HG03175 (cell line): ENCODE measurements around the gene ELP5.

ENCODE experiments used
- ATAC-seq: cut with Tn5 transposase; IDR thresholded peaks from one replicate; pipeline ENCODE4 v1.9.1; 2021; ENCODE audit warnings: mild to moderate bottlenecking, moderate library complexity; ENCODE audit not compliant: unreplicated experiment

ELP5 gene, protein sequence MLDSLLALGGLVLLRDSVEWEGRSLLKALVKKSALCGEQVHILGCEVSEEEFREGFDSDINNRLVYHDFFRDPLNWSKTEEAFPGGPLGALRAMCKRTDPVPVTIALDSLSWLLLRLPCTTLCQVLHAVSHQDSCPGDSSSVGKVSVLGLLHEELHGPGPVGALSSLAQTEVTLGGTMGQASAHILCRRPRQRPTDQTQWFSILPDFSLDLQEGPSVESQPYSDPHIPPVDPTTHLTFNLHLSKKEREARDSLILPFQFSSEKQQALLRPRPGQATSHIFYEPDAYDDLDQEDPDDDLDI

DNA sequence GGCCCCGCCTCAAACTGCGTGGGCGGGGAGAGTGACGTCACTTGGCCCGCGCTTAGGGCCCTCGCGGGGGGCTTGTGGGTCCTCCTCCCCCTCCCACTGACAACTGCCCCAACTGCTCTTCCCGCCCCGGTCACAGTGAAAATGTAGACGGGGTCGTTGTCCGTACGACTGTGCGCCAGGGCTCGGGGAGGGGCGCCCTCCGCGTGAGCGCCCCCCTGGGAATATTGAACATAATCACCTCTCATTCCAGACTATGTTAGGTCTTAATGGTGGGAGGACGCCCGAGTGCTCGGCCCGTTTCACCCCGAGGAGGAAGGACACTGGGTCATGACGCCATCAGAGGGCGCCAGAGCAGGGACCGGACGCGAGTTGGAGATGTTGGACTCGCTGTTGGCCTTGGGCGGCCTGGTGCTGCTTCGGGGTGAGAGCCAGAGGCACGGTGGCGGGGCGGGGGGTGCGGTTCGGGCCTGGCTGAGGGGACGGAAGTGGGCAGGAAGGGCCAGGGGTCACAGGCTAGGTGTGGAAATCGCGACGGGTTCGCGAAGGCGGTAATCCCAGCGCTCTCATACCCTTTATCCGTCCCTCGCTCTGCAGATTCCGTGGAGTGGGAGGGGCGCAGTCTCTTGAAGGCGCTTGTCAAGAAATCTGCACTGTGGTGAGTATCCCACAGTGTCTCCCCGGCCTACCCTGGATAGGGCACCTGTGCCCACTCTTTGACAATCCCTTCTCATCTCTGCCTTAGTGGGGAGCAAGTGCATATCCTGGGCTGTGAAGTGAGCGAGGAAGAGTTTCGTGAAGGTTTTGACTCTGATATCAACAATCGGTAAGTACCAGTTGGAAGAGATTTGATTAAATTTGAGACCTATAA lies at the start of gene ELP5:
ELP5 (plus strand) TSS at position 40 of the 868 bp plus-strand sequence; CDS start at position 376, 336 bp downstream.
- ATAC-seq, result peak; percentile 58

DNA sequence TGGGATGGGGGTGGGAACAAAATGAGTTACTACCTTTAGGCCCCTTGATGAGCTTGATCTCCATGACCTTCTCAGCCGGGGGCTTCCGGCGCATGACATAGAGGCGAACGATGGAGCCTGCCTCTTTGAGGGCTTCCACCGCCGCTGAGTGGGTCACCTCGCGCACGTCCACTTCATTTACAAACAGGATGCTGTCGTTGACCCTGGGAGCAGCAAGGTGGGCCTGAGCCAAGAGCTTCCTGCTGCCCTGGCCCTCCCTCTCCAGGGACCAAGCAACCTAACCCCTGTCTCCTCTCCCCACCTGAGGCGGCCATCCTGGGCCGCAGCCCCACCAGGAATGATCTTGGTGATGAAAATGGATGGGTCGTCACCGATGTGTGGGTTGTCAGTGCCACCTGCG lies 48.6 kb upstream of the ELP5 start:
- no peak for ATAC-seq

DNA sequence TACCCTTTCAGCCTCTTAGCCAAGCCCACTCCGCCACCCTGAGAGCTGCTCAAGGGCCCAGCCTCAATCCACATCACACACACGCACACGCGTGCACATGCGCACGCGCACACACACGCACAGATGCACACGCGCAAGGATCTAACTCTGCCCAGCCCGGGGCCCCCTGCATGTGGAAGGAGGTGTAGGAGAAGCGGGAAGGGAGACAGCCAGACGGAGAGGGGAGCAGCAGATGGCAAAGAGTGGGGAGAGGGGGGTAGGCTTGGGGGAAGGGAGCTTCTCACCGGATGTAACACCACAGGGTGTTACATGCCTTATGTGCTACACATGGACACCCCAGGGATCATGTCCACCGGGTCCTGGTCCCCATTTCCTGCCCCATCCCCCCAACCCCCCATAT lies 47.7 kb upstream of the ELP5 start:
- ATAC-seq, result no peak

DNA sequence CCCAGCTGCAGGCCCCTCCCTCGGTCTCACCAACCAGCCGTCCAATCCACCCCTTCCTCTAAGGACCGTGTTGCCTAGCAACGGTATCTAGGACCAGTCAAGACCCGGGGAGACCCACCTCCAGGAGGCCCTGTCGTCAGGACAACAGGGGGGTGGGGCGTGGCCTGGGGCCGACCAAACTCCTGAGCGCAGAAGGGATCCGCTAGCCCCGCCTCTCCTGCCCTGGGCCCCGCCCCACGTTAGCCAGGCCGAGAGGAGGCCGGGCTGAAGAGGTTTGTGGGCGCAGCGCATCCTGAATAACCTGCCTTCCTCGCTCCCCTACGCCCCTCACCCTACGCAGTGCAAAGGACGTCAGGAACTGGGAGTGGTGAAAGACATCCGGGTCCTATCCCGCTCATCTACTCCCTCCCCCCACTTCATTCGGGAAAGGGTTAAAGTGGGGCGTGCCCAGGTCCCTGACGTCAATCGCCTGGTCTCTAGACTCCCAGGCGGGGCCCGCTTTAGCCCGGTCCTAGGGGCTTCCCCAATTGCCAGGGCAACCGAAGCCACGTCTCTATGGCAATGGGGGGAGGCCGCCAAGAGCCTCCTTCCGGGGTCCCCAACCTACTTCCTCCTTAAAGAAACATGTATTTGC lies 47.1 kb upstream of the ELP5 start:
- ATAC-seq, result peak; percentile 82

DNA sequence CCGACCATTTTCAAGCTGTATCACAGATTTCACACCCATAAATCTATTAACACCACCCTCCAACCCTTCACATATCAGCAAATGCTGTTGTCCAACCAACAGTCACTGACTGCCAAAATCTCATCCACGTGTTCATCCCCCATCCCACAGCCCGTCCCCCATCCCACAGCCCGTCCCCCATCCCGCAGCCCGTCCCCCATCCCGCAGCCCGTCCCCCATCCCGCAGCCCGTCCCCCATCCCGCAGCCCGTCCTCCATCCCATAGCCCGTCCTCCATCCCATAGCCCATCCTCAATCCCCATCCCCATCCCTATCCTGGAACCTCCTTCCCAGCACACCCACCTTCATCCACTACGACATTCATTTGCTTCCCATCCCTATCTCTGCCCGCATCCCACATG lies 46.5 kb upstream of the ELP5 start:
- ATAC-seq, result no peak

DNA sequence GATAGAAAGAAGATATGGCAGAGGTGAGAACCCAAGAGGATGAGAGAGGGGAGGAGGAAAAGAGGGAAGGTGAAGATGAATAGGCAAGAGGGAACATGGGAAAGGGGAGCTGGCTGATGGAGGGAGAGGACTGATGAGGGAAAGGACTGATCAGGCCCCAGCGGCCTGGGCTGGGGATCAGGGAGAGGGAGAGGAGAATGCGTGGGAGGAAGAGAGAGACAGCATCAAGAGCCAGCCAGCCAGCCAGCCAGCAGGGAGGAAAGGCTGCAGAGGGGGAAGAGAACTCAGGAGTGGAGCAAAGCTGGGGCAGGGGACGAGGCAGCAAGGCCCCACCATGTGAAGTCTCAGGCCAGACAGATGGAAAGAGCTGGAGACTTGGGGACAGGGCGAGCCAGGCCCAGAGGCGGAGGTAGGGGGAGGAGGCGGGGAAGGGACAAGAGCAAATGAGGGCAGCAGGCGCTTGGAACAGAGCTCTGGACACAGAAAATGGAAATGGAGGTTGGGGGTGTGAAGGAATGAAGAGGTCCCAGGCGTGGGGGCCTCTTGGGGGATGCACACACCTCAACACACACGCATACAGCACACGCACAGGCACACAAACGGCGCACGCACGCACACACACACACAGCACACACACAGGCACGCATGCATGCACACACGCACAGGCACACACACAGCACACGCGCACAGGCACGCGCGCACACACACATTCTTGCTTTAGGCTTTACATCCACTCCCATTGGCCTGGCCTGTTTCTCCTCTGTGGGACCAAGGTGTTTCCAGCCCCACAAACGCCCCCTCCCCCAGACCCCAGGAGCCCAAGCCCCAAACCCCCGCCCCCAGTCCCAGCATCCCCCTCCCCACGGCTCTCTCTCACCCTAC lies 44.7 kb upstream of the ELP5 start:
- no peak for ATAC-seq

DNA sequence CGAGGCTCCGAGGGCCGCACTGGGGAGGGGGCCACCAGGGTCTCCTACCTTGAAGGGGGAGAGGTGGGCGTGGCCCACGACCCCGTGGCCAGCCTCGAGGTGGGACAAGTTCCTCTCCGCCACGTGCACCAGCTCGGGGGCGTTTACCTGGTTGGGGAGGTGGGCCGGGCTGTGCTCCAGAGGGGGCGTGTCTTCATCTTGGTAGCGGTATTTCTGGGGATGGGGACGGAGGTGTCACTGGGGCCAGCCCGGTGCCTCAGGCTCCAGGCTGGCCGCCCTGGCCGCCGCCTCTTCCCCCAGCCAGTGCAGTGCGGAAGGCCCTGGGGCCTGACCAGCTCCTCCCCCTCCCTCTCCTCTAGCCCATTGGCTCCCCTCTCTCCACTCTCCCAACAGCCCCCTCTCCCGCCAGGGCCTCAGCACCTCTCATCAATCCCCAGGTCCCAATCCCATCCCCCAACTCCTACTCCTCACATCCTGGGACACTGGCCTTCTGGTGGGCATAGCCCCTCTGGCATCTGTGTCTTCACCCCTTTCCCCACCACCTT lies 43.9 kb upstream of the ELP5 start:
- ATAC-seq, result no peak

DNA sequence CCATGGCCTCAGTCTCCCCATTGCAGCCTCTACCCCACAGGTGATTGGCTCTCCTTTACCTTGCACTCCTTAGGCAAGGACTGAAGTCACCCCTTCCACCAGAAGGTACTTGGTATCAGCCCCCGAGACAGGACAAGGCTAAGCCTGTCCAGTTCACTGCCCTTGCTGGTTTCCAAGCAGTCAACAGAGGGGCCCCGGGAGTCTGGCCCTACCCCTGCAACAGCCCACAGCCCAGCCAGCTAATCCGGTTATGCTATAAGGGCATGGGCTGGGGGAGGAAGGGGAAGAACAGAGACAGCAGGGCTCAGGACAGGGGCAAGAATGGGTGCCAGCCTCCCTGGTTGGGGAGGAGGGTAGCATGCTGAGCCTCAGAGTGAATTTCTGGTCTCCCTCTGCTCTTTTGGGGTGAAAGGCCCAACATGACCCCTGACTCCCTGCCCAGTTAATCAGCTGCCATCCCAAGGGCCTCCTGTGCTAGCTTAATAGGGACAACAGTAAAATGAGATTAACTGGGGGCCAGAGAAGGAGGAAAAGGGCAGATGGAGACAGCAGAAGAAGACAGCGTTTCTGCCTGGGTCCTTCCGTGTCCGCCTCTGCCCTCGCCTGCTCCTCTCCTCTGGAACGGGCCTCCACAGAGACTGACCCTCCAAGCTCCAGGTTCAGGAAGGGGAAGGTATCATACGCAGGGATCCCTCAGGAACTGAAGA lies 43.1 kb upstream of the ELP5 start:
- no peak for ATAC-seq

DNA sequence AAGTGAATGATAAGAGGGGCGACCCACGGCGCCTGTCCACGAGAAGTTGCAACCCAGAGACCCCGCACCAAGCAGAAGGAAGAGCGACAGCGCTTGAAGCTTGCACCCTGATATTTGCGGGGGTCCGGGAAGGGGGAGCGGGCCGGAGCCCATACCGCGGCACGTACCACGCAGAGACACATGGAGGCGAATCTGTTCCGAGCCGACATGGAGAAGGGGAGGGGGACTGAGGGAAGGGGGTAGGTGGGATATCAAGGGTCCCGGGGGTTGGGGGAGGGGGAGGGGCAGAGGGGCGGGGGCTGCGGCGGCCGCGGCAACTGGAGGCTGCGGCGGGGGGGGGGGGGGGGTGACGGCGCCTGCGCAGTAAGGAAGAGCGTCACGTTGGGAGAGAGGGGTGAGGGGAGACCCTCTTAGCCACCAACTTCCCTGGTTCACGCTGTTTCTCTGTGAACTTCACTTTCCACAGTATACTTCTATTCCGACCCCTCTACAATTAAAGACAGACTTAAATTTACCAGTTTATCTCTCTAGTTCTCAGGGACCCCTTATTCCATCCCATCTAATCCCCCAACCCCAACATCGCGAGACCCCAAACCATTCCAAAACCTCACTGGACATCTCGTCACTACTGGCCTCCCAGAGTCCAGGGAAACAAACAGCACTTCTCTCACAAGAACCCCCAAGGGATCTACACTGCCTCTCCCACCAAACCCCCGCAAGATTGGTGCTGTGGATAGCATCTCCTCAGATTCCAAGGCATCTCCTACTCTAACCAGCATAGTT lies 40.3 kb upstream of the ELP5 start:
- no peak for ATAC-seq

DNA sequence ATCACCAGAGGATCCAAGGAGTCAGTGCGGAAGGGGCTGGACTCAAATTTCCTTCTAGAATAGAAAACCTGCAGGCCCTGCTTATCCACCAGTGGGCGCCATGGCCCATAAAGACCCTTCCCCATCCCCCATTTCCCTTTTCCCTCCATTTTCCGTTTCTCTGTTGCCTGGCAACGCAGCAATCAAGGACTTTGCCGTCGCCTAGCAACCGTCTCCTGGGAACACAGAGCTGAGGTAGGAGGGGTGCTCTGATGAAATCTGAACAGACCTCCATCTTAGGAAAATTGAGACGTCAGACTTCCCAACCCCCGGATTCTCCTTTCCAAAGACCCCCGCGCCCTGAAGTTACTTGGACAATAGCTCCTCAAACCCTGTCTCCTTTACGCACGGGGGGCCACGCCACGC lies 38.1 kb upstream of the ELP5 start:
- no peak for ATAC-seq

DNA sequence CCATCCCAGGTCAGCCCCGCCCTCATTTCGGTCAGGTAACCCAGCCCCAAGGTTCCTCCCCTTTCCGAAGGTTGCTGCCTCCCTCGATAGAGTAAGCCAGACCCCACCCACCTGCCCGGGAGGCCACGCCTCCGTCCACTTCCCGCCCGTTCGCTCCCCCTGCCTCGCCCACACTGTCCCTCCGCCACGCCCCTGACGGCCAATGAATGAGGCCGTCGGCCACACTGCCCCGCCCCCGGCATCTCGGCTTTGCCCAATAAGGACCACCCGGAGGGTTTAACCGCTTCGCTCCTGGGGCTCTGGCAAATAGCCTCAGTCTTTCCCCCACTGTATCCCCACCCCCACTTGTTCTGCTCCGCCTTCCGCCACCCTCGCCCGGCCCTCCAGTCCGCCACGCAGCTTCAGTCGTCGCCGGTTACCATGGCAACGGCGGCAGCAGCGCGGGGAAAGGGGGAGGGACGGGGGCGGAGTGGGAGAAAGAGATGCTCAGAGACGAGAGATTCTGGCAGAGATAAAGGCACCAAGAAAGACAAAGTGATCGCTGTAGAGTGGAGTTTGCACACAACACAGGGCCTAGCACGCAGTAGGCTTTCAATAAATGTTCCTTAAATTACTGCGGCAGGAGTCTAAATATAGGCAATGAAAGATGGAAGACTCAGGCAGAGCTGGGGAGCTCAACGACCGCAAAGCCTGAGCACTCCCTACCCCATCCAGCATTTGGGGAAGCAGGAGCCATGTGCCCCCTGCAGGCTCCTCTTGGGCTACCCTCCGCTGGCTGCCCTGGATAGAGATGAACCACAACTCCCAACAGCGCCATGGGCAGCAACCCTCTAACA lies 37.5 kb upstream of the ELP5 start:
- peak; percentile 76 for ATAC-seq

DNA sequence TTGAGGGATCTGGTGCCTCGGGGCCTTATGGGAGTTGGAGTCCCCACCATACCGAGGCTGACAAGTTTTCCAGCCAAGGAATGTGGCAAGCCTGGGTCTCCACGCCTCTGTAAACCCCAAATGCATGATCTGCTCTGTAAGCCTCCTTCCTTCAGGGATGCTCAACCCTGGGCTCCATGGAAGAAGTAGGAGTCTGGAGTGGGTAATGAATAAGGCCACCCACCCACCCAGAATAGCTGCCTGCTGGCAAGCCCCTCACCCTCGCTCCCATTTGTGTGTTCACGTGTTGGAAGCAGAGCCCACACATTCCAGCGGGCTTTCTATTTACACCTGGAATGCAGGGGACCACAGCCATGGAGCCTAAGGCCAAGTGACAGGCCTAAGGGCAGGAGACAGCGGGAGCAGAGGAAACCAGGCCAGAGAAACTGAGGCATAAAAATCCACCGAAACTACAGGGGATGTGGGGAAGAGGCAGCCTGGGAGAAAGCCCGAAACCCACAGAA lies 36.8 kb upstream of the ELP5 start:
- ATAC-seq, result no peak

DNA sequence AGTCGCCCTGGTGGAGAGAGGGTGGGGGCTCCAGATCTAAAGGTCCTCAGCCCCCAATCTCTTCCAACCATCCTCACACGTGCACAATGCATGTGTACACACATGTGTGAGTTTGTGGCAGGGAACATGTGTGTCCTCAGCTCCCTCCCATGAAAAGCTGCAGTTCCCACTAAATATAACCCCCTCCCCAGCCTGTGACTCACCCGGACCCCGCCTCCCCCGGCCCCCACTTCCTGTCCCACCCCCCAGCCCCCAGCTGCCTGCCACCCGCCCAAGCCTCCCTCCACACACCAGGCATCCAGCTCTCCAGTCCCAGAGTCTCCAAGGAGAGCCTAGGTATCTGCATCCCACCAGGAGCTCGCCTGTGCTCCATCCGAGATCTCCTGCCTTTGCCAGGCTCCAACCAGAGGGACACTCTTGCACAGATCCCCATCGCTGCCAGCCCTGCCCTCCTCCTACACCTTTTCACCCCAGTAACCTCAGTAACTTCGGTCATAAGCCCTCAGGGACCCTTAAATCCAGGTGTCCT lies 36.3 kb upstream of the ELP5 start:
- ATAC-seq, result no peak

DNA sequence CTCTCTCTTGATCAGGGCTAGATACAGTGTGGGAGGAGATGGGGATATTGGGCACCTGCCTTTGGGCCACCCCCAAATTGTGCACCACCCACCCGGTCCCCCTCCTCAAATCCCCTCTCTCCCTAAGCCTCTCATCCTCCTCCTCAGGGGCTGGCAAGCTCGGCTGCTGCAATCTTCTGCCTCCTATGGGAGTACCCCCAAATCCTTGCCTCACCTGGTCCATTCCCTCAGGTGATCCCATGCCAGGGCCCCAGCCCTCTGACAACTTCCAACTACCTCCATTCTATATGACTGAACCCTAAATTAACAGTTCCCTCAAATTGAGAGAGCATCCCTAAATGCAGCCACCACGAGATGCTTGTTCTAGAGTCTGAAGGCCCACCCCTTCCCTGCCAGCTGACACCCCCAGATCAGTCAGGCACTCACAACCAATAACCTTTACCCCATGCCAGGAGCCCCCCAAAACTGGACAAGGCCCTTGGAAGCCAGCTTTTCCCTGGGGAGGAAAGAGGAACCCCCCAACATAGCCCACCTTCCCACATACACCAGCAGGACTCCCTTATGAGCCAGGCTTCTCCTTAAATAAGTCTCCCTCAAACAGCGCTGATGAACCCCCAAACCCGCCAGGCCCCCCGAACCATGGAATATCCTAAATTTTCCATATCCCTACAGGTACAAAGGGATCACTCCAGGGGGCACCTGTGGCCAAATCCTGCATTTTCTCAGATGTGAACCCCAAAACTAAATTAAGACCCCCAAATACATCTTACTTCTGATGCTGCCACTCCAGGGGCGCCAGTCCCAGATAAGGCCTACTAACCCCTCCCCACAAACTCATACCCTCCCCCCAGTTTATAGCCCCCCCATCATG lies 35.5 kb upstream of the ELP5 start:
- no peak for ATAC-seq

DNA sequence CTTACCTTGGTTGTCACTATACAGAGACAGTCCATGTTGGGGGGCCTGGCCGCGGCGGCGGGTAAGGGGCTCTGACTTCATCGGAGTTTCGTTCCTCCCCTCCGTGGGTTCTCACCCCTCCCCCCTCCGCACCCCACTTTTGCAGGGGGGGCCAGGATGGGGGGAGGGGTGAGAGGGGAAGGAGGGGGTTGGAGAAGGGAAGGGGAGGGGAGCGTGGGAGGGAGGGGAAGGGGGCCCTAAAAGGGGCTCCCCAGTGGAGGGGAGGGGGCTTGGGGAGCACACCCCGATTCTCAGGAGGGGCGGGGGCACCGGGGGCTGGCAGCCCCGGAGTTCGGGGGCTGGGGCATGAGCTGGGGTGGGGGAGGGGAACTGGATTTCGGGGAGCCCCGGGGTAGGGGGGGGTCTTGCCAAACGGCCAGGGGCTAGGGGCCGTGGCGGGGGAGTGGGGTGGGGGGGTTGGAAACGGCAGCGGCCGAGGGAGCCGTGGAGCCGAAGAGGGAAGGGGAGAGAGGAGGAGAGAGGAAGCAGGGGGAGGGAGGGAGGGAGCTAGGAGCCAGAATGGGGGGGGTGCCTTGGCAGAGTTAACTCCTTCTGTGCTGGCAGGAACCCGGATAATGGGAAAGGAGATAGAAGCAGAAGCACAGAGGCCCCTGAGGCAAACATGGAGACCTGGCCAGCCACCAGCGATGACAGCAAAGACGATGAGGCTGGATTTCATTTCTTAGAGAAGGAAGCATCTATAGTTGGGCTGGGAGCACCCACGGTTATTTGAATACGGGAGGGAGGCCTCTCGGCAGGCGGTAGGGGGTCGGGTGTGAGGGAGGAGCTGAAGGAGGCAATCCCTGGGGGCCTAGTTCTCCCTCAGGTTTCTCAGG lies 34.7 kb upstream of the ELP5 start:
- ATAC-seq, result no peak

DNA sequence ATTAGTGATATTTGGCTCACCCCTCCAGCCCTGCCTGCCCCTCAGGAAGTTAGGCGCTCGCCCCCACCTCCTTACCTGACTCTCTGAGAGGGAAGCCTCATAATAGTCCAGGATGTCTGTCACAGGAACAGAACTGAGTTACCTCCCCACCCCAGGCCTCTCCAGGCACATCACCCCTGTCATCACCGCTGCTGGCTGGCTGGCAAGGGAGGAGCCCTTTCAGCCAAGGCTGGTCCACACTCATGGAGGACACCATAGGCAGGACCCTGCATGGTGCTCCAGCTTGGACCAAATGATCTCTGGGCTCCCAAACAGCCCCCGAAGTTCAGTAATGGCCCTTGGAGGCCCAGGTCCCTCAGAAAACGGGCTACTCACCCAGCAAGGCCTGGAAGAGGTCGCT lies 33.8 kb upstream of the ELP5 start:
- no peak for ATAC-seq
